GM23338 (cell line): ENCODE measurements around the gene ZNF709. TPM values are rescaled to one million over a fixed set of nuclear protein-coding genes. Genes with fewer than 3 reads are reported as not detected.

Experiments
- ATAC-seq: fragments of 200-7000 bp; cut with Tn5 transposase; 3 replicates; pipeline ENCODE4 v1.9.1; 2020
- DNase-seq: peaks from one replicate; pipeline ENCODE4 v3.0.0-alpha.2; 2015; ENCODE audit warnings: low spot score
- H2AFZ ChIP-seq: fragments of 200-600 bp; sonication (generic); 2 replicates; pipeline ENCODE4 v1.8.0; 2016; ENCODE audit warnings: antibody characterized with exemption, mild to moderate bottlenecking, moderate library complexity
- H3F3A ChIP-seq: fragments of 200-600 bp; sonication (generic); replicated peaks from 2 replicates; pipeline ENCODE4 v1.8.0; 2017; ENCODE audit warnings: antibody characterized with exemption, mixed run types, low read depth
- H3K27ac ChIP-seq: fragments of 200-600 bp; sonication (generic); 2 replicates; pipeline ENCODE4 v1.6.1; 2016; ENCODE audit warnings: low read depth
- H3K27me3 ChIP-seq: fragments of 200-600 bp; sonication (generic); 2 replicates; pipeline ENCODE4 v1.8.0; 2016; ENCODE audit warnings: mild to moderate bottlenecking, mixed run types, moderate library complexity; ENCODE audit not compliant: insufficient read depth
- H3K36me3 ChIP-seq: fragments of 200-600 bp; sonication (generic); 2 replicates; pipeline ENCODE4 v1.8.0; 2016; ENCODE audit warnings: mild to moderate bottlenecking; ENCODE audit not compliant: insufficient read depth
- H3K4me1 ChIP-seq: fragments of 200-600 bp; sonication (generic); 2 replicates; pipeline ENCODE4 v1.8.0; 2016; ENCODE audit warnings: mild to moderate bottlenecking, moderate library complexity; ENCODE audit not compliant: insufficient read depth
- H3K4me2 ChIP-seq: fragments of 200-600 bp; sonication (generic); 2 replicates; pipeline ENCODE4 v1.7.1; 2017; ENCODE audit warnings: mixed run types
- H3K4me3 ChIP-seq: fragments of 200-600 bp; sonication (generic); 2 replicates; pipeline ENCODE4 v1.6.1; 2016; ENCODE audit warnings: mixed run types
- H3K79me2 ChIP-seq: fragments of 200-600 bp; sonication (generic); replicated peaks from 2 replicates; pipeline ENCODE4 v1.8.0; 2017; ENCODE audit warnings: mild to moderate bottlenecking; ENCODE audit not compliant: insufficient read depth
- H3K9me2 ChIP-seq: fragments of 200-600 bp; sonication (generic); 2 replicates; pipeline ENCODE4 v1.8.0; 2017; ENCODE audit not compliant: insufficient read depth
- H4K20me1 ChIP-seq: fragments of 200-600 bp; sonication (generic); replicated peaks from 2 replicates; pipeline ENCODE4 v1.8.0; 2017; ENCODE audit warnings: mild to moderate bottlenecking; ENCODE audit not compliant: insufficient read depth
- H3K27ac Mint-ChIP-seq: 2 replicates; pipeline ENCODE4 v1.8.0; 2020; ENCODE audit warnings: inconsistent platforms, mild to moderate bottlenecking, moderate library complexity, mixed read lengths
- H3K27me3 Mint-ChIP-seq: 3 replicates; pipeline ENCODE4 v1.8.0; 2022; ENCODE audit warnings: low read depth, mild to moderate bottlenecking, moderate library complexity, mixed read lengths, inconsistent platforms; ENCODE audit not compliant: insufficient read depth, poor library complexity
- H3K36me3 Mint-ChIP-seq: 3 replicates; pipeline ENCODE4 v1.8.0; 2021; ENCODE audit warnings: low read depth, mild to moderate bottlenecking, inconsistent platforms, moderate library complexity, mixed read lengths
- H3K4me1 Mint-ChIP-seq: 3 replicates; pipeline ENCODE4 v1.8.0; 2020; ENCODE audit warnings: mild to moderate bottlenecking, inconsistent platforms, mixed read lengths
- H3K4me3 Mint-ChIP-seq: 3 replicates; pipeline ENCODE4 v1.8.0; 2021; ENCODE audit warnings: moderate library complexity, mild to moderate bottlenecking, inconsistent platforms, mixed read lengths
- H3K9me3 Mint-ChIP-seq: 3 replicates; pipeline ENCODE4 v1.8.0; 2020; ENCODE audit warnings: moderate library complexity, mild to moderate bottlenecking, inconsistent platforms, mixed read lengths
- CREB1 ChIP-seq: fragments of 250-450 bp; sonication (Bioruptor Pico); IDR thresholded peaks from 2 replicates; pipeline ENCODE4 v1.5.0; 2020; ENCODE audit warnings: low read depth, mild to moderate bottlenecking, moderate library complexity
- EZH2 ChIP-seq: fragments of 200-600 bp; sonication (generic); IDR thresholded peaks from one replicate; pipeline ENCODE4 v1.8.0; 2017; ENCODE audit warnings: antibody characterized with exemption, mild to moderate bottlenecking, low read depth; ENCODE audit not compliant: unreplicated experiment
- EZH2phosphoT487 ChIP-seq: fragments of 200-600 bp; sonication (generic); IDR thresholded peaks from one replicate; pipeline ENCODE4 v1.8.1; 2018; ENCODE audit warnings: antibody characterized with exemption; ENCODE audit not compliant: unreplicated experiment
- JUNB ChIP-seq: IDR thresholded peaks from one replicate; pipeline ENCODE4 v1.6.1; 2016; ENCODE audit warnings: antibody characterized with exemption; ENCODE audit not compliant: unreplicated experiment
- NANOG ChIP-seq: IDR thresholded peaks from 2 replicates; pipeline ENCODE4 v1.6.1; 2016; ENCODE audit warnings: antibody characterized with exemption, borderline replicate concordance
- POLR2AphosphoS5 ChIP-seq: IDR thresholded peaks from 2 replicates; pipeline ENCODE4 v1.6.1; 2016; ENCODE audit warnings: antibody characterized with exemption, low read depth
- STAT1 ChIP-seq: IDR thresholded peaks from one replicate; pipeline ENCODE4 v1.6.1; 2016; ENCODE audit warnings: antibody characterized with exemption; ENCODE audit not compliant: unreplicated experiment
- ZNF114 ChIP-seq: fragments of 250-450 bp; sonication (Bioruptor Pico); IDR thresholded peaks from 2 replicates; pipeline ENCODE4 v1.5.0; 2020; ENCODE audit warnings: mild to moderate bottlenecking, moderate library complexity
- ZNF331 ChIP-seq: fragments of 250-450 bp; sonication (Bioruptor Pico); IDR thresholded peaks from 2 replicates; pipeline ENCODE4 v1.5.0; 2020; ENCODE audit warnings: low read depth, mild to moderate bottlenecking, moderate library complexity
- polyA plus RNA-seq: library from polyadenylated mRNA; unstranded; fragments of >200 nt; fragmentation: Nextera tagmentation; extraction: Ambion mirVana; gene quantifications from 2 replicates; pipeline ENCODE4 v1.2.1, GENCODE V29; 2016
- total RNA-seq: library from RNA; depleted of rRNA; stranded (reverse); fragments of >200 nt; shearing (Covaris generic); gene quantifications from 2 replicates; pipeline ENCODE4 v1.2.3, GENCODE V29; 2014
- TF ChIP-seq, protein P1 (sequence below): IDR thresholded peaks from one replicate; pipeline ENCODE4 v1.6.1; 2018; ENCODE audit warnings: antibody characterized with exemption; ENCODE audit not compliant: unreplicated experiment
- TF ChIP-seq, protein P2 (sequence below), 2 experiments: fragments of 200-600 bp in 1 of 2; sonication (generic) in 1 of 2; conservative IDR thresholded peaks; 2 replicates each; pipeline versions ENCODE4 v1.5.1 to v1.6.1; 2016 to 2017; ENCODE audit warnings: antibody characterized with exemption in 2 of 2, low read depth in 2 of 2, mild to moderate bottlenecking in 2 of 2, moderate library complexity in 1 of 2
- TF ChIP-seq, protein P3 (sequence below): IDR thresholded peaks from 2 replicates; pipeline ENCODE4 v1.6.1; 2016; ENCODE audit warnings: antibody characterized with exemption
- TF ChIP-seq, protein P4 (sequence below): fragments of 250-450 bp; sonication (Bioruptor Pico); IDR thresholded peaks from 2 replicates; pipeline ENCODE4 v1.5.0; 2020; ENCODE audit warnings: mild to moderate bottlenecking, moderate library complexity

The ZNF709 gene
- total and polyA plus RNA-seq, 2 experiments from 2014 or later: 0.94 to 1.8 TPM

DNA sequence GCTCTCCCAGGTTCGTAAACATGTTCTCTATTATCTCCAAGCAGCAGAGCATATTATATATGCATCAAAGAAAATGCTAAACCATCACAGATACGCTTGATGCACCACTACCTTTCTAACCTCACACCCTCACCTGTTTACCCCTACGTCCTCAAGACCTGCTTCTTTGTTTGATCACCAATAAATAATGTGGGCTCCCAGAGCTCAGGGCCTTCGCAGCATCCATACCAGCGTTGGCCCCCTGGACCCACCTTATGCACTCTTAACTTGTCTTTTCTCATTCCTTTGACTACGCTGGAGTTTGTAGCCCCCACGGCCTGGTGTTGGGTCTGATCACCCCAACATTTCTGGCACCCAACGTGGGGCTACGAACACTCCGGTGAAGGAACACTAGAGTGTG lies 33.8 kb downstream of the ZNF709 start:
- TF ChIP-seq NANOG (no peak), EZH2phosphoT487 (no peak), ZNF114 (CRISPR knock-in tag) (no peak), CREB1 (no peak), ZNF331 (no peak), STAT1 (no peak), JUNB (no peak), EZH2 (no peak), POLR2AphosphoS5 (no peak)
- TF ChIP-seq, protein P1, sequence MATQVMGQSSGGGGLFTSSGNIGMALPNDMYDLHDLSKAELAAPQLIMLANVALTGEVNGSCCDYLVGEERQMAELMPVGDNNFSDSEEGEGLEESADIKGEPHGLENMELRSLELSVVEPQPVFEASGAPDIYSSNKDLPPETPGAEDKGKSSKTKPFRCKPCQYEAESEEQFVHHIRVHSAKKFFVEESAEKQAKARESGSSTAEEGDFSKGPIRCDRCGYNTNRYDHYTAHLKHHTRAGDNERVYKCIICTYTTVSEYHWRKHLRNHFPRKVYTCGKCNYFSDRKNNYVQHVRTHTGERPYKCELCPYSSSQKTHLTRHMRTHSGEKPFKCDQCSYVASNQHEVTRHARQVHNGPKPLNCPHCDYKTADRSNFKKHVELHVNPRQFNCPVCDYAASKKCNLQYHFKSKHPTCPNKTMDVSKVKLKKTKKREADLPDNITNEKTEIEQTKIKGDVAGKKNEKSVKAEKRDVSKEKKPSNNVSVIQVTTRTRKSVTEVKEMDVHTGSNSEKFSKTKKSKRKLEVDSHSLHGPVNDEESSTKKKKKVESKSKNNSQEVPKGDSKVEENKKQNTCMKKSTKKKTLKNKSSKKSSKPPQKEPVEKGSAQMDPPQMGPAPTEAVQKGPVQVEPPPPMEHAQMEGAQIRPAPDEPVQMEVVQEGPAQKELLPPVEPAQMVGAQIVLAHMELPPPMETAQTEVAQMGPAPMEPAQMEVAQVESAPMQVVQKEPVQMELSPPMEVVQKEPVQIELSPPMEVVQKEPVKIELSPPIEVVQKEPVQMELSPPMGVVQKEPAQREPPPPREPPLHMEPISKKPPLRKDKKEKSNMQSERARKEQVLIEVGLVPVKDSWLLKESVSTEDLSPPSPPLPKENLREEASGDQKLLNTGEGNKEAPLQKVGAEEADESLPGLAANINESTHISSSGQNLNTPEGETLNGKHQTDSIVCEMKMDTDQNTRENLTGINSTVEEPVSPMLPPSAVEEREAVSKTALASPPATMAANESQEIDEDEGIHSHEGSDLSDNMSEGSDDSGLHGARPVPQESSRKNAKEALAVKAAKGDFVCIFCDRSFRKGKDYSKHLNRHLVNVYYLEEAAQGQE: no peak
- TF ChIP-seq, protein P2, sequence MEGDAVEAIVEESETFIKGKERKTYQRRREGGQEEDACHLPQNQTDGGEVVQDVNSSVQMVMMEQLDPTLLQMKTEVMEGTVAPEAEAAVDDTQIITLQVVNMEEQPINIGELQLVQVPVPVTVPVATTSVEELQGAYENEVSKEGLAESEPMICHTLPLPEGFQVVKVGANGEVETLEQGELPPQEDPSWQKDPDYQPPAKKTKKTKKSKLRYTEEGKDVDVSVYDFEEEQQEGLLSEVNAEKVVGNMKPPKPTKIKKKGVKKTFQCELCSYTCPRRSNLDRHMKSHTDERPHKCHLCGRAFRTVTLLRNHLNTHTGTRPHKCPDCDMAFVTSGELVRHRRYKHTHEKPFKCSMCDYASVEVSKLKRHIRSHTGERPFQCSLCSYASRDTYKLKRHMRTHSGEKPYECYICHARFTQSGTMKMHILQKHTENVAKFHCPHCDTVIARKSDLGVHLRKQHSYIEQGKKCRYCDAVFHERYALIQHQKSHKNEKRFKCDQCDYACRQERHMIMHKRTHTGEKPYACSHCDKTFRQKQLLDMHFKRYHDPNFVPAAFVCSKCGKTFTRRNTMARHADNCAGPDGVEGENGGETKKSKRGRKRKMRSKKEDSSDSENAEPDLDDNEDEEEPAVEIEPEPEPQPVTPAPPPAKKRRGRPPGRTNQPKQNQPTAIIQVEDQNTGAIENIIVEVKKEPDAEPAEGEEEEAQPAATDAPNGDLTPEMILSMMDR (conservative IDR thresholded peaks at IDR 0.05; ENCODE audit: low read depth in 2 of 2): no peak
- TF ChIP-seq, protein P3, sequence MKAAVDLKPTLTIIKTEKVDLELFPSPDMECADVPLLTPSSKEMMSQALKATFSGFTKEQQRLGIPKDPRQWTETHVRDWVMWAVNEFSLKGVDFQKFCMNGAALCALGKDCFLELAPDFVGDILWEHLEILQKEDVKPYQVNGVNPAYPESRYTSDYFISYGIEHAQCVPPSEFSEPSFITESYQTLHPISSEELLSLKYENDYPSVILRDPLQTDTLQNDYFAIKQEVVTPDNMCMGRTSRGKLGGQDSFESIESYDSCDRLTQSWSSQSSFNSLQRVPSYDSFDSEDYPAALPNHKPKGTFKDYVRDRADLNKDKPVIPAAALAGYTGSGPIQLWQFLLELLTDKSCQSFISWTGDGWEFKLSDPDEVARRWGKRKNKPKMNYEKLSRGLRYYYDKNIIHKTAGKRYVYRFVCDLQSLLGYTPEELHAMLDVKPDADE: no peak
- TF ChIP-seq, protein P4, sequence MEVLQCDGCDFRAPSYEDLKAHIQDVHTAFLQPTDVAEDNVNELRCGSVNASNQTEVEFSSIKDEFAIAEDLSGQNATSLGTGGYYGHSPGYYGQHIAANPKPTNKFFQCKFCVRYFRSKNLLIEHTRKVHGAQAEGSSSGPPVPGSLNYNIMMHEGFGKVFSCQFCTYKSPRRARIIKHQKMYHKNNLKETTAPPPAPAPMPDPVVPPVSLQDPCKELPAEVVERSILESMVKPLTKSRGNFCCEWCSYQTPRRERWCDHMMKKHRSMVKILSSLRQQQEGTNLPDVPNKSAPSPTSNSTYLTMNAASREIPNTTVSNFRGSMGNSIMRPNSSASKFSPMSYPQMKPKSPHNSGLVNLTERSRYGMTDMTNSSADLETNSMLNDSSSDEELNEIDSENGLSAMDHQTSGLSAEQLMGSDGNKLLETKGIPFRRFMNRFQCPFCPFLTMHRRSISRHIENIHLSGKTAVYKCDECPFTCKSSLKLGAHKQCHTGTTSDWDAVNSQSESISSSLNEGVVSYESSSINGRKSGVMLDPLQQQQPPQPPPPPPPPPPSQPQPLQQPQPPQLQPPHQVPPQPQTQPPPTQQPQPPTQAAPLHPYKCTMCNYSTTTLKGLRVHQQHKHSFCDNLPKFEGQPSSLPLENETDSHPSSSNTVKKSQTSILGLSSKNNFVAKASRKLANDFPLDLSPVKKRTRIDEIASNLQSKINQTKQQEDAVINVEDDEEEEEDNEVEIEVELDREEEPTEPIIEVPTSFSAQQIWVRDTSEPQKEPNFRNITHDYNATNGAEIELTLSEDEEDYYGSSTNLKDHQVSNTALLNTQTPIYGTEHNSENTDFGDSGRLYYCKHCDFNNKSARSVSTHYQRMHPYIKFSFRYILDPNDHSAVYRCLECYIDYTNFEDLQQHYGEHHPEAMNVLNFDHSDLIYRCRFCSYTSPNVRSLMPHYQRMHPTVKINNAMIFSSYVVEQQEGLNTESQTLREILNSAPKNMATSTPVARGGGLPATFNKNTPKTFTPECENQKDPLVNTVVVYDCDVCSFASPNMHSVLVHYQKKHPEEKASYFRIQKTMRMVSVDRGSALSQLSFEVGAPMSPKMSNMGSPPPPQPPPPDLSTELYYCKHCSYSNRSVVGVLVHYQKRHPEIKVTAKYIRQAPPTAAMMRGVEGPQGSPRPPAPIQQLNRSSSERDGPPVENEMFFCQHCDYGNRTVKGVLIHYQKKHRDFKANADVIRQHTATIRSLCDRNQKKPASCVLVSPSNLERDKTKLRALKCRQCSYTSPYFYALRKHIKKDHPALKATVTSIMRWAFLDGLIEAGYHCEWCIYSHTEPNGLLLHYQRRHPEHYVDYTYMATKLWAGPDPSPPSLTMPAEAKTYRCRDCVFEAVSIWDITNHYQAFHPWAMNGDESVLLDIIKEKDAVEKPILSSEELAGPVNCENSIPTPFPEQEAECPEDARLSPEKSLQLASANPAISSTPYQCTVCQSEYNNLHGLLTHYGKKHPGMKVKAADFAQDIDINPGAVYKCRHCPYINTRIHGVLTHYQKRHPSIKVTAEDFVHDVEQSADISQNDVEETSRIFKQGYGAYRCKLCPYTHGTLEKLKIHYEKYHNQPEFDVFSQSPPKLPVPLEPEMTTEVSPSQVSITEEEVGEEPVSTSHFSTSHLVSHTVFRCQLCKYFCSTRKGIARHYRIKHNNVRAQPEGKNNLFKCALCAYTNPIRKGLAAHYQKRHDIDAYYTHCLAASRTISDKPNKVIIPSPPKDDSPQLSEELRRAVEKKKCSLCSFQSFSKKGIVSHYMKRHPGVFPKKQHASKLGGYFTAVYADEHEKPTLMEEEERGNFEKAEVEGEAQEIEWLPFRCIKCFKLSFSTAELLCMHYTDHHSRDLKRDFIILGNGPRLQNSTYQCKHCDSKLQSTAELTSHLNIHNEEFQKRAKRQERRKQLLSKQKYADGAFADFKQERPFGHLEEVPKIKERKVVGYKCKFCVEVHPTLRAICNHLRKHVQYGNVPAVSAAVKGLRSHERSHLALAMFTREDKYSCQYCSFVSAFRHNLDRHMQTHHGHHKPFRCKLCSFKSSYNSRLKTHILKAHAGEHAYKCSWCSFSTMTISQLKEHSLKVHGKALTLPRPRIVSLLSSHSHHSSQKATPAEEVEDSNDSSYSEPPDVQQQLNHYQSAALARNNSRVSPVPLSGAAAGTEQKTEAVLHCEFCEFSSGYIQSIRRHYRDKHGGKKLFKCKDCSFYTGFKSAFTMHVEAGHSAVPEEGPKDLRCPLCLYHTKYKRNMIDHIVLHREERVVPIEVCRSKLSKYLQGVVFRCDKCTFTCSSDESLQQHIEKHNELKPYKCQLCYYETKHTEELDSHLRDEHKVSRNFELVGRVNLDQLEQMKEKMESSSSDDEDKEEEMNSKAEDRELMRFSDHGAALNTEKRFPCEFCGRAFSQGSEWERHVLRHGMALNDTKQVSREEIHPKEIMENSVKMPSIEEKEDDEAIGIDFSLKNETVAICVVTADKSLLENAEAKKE (CRISPR knock-in tag): no peak

More for the DNA sequence above, 33.8 kb downstream of the ZNF709 start:
- Histone ChIP-seq H3K4me3 (no peak overlapping the region), H3K4me2 (no peak overlapping the region), H4K20me1 (no peaks in the 10 kb centered on the region), H3K79me2 (no peaks in the 10 kb centered on the region), H3K27ac (no peak overlapping the region), H3K4me1 (no peaks in the 10 kb centered on the region), H3F3A (no peaks in the 10 kb centered on the region), H2AFZ (no peak overlapping the region), H3K27me3 (no peaks in the 10 kb centered on the region), H3K36me3 (no peaks in the 10 kb centered on the region), H3K9me2 (no peaks in the 10 kb centered on the region)
- Mint-ChIP-seq H3K27me3 (no peaks in the 10 kb centered on the region), H3K27ac (no peak overlapping the region), H3K9me3 (peaks cover 69% of the 10 kb centered on the region), H3K36me3 (peaks cover 19% of the 10 kb centered on the region), H3K4me1 (no peaks in the 10 kb centered on the region), H3K4me3 (no peak overlapping the region)
- no peak for DNase-seq
- no peak for ATAC-seq
